DMS79 (cell line): ENCODE results near the gene GRIPAP1.

ENCODE experiments used
- DNase-seq: peaks from one replicate; lab custom pipeline; 2025; lab: John Stamatoyannopoulos, UW

GRIPAP1 gene

GRCh38 chrX:49002091-49002935 lies at the start of gene GRIPAP1:
Gene GRIPAP1 (minus strand): TSS chrX:49002264. CDS start chrX:49002229, 35 bp downstream.
- peak; percentile 72 for DNase-seq

- DNase-seq: no peak
These were observed 41.9 kb upstream of the GRIPAP1 start for GRCh38 chrX:49043987-49044281.

- DNase-seq: peak; percentile 94
These were observed 41.3 kb upstream of the GRIPAP1 start, which contains the start of gene TFE3 for GRCh38 chrX:49043220-49043986. Gene TFE3 (minus strand): TSS chrX:49043357. CDS start chrX:49043226, 131 bp downstream.

- no peak for DNase-seq
These were observed 40.6 kb upstream of the GRIPAP1 start for GRCh38 chrX:49042581-49043219.

- no peak for DNase-seq
These were observed 39.9 kb upstream of the GRIPAP1 start for GRCh38 chrX:49041744-49042580.

GRCh38 chrX:49040376-49040955 lies 38.4 kb upstream of the GRIPAP1 start:
- DNase-seq: no peak

GRCh38 chrX:49039598-49040375 lies 37.7 kb upstream of the GRIPAP1 start:
- DNase-seq: peak; percentile 72

GRCh38 chrX:49037883-49038475 lies 35.9 kb upstream of the GRIPAP1 start:
- DNase-seq: no peak

- no peak for DNase-seq
These were observed 28.2 kb upstream of the GRIPAP1 start for GRCh38 chrX:49030283-49030682.

GRCh38 chrX:49029876-49030275 lies 27.8 kb upstream of the GRIPAP1 start:
- no peak for DNase-seq

GRCh38 chrX:49019599-49020249 lies 17.7 kb upstream of the GRIPAP1 start:
- no peak for DNase-seq

GRCh38 chrX:49019050-49019449 lies 17.0 kb upstream of the GRIPAP1 start:
- DNase-seq: no peak

- no peak for DNase-seq
These were observed 1.6 kb upstream of the GRIPAP1 start for GRCh38 chrX:49003696-49004095.

- peak; percentile 35 for DNase-seq
These were observed 458 bp downstream of the GRIPAP1 start for GRCh38 chrX:49001521-49002090.

- DNase-seq: no peak
These were observed 1.4 kb downstream of the GRIPAP1 start for GRCh38 chrX:49000636-49001035.

- no peak for DNase-seq
These were observed 3.0 kb downstream of the GRIPAP1 start for GRCh38 chrX:48999030-48999429.

GRCh38 chrX:48998391-48998790 lies 3.7 kb downstream of the GRIPAP1 start:
- no peak for DNase-seq

- DNase-seq: no peak
These were observed 4.2 kb downstream of the GRIPAP1 start for GRCh38 chrX:48997865-48998264.

GRCh38 chrX:48997455-48997854 lies 4.6 kb downstream of the GRIPAP1 start:
- no peak for DNase-seq
